HL-60 (cell line): ENCODE data around the gene TXN.
"Not testable (repeated sequence)": the region's sequence is repeated elsewhere in the genome, so short reads cannot be mapped to it uniquely, and the experiment has no call there.

Experiments
- DNase-seq, 2 experiments: peaks; one replicate each; pipeline ENCODE4 v3.0.0-alpha.2; 2010 to 2020; ENCODE audit warnings: low read depth in 1 of 2, low spot score in 1 of 2
- H3K27ac ChIP-seq: fragments of 250-450 bp; sonication (Bioruptor Pico); replicated peaks from 2 replicates; pipeline ENCODE4 v1.5.1; 2020; ENCODE audit warnings: mild to moderate bottlenecking, moderate library complexity
- H3K27me3 ChIP-seq: fragments of 250-450 bp; sonication (Bioruptor Pico); 2 replicates; pipeline ENCODE4 v1.5.1; 2021; ENCODE audit warnings: mild to moderate bottlenecking, moderate library complexity; ENCODE audit not compliant: insufficient read depth, poor library complexity, severe bottlenecking
- H3K4me3 ChIP-seq: replicated peaks from 2 replicates; pipeline ENCODE4 v1.5.1; 2011; ENCODE audit warnings: mild to moderate bottlenecking, control low read depth, low read length; ENCODE audit not compliant: insufficient read depth
- CTCF ChIP-seq: IDR thresholded peaks from one replicate; pipeline ENCODE4 v1.5.1; 2011; ENCODE audit warnings: low read length, control low read depth, inconsistent platforms; ENCODE audit not compliant: insufficient read depth
- GABPA ChIP-seq: IDR thresholded peaks from 2 replicates; pipeline ENCODE4 v1.6.1; 2012; ENCODE audit warnings: low read depth
- POLR2AphosphoS5 ChIP-seq: IDR thresholded peaks from 2 replicates; pipeline ENCODE4 v1.6.1; 2012; ENCODE audit warnings: low read depth
- REST ChIP-seq: IDR thresholded peaks from 2 replicates; pipeline ENCODE4 v1.6.1; 2012; ENCODE audit warnings: low read depth; ENCODE audit not compliant: insufficient replicate concordance
- SPI1 ChIP-seq: IDR thresholded peaks from 2 replicates; pipeline ENCODE4 v1.6.1; 2012; ENCODE audit warnings: low read depth, mild to moderate bottlenecking, borderline replicate concordance

Gene TXN

GRCh38 chr9:110208031-110208430, 48.3 kb downstream of the TXN start, which contains the start of gene C9orf152:
TSS of gene C9orf152 (minus strand) at chr9:110208159. CDS start at chr9:110207579, 580 bp downstream.
- Histone ChIP-seq H3K4me3 (no peak within 1 kb of the TSS), H3K27me3 (no peaks in the 10 kb centered on the region), H3K27ac (no peak within 1 kb of the TSS)
- no peak for TF ChIP-seq POLR2AphosphoS5
- no peak for TF ChIP-seq REST
- no peak for TF ChIP-seq SPI1
- TF ChIP-seq GABPA = no peak
- no peak for TF ChIP-seq CTCF
- no peak for DNase-seq

GRCh38 chr9:110207071-110207641, 49.2 kb downstream of the TXN start:
- Histone ChIP-seq H3K4me3 (no peak overlapping the region), H3K27ac (no peak overlapping the region), H3K27me3 (no peaks in the 10 kb centered on the region)
- DNase-seq = no peak
- no peak for TF ChIP-seq REST

- DNase-seq = no peak
- Histone ChIP-seq H3K27ac (no peak overlapping the region), H3K27me3 (no peaks in the 10 kb centered on the region), H3K4me3 (no peak overlapping the region)
- no peak for TF ChIP-seq REST
- TF ChIP-seq CTCF = no peak
- TF ChIP-seq SPI1 = no peak
- TF ChIP-seq POLR2AphosphoS5 = no peak
Measured at GRCh38 chr9:110206389-110206788, 49.9 kb downstream of the TXN start.

- H3K4me3 ChIP-seq, H3K27me3 ChIP-seq, DNase-seq, H3K27ac ChIP-seq: not testable (repeated sequence)
Measured at GRCh38 chr9:110205612-110206011, 50.7 kb downstream of the TXN start.
